T-helper 2 cell treated with Interferon-gamma antibody and Interleukin-4, amounts not matched to agents 5 μg/mL and 100 μg/mL, for 36 hours (primary cell): ENCODE results near the gene RBM34.
"Not testable (repeated sequence)": the region's sequence is repeated elsewhere in the genome, so short reads cannot be mapped to it uniquely, and the experiment has no call there.

Source experiments
- DNase-seq: peaks from one replicate; pipeline ENCODE4 v3.0.0; 2021; ENCODE audit warnings: low spot score
- H3K27ac Mint-ChIP-seq: one replicate; pipeline ENCODE4 v1.8.0; 2021; ENCODE audit warnings: mild to moderate bottlenecking, mixed read lengths
- H3K27me3 Mint-ChIP-seq: one replicate; pipeline ENCODE4 v1.8.0; 2021; ENCODE audit warnings: low read depth, mixed read lengths
- H3K36me3 Mint-ChIP-seq: one replicate; pipeline ENCODE4 v1.8.0; 2021; ENCODE audit warnings: low read depth, mixed read lengths
- H3K4me1 Mint-ChIP-seq: one replicate; pipeline ENCODE4 v1.8.0; 2021; ENCODE audit warnings: low read depth, mixed read lengths
- H3K4me3 Mint-ChIP-seq: one replicate; pipeline ENCODE4 v1.8.0; 2022; ENCODE audit warnings: mild to moderate bottlenecking, moderate library complexity, mixed read lengths
- H3K9me3 Mint-ChIP-seq: one replicate; pipeline ENCODE4 v1.8.0; 2021; ENCODE audit warnings: mixed read lengths

The RBM34 gene

GRCh38 chr1:235160957-235161684, at the start of gene RBM34:
RBM34 (minus strand) TSS chr1:235161250; CDS start chr1:235161226, 24 bp downstream.
- H3K9me3 Mint-ChIP-seq = no peaks in the 10 kb centered on the region
- H3K27me3 Mint-ChIP-seq = no peaks in the 10 kb centered on the region
- peak; percentile 91 for DNase-seq
- H3K4me1 Mint-ChIP-seq = peaks cover 15% of the 10 kb centered on the region
- peak within 1 kb of the TSS; percentile 99 for H3K27ac Mint-ChIP-seq
- peak within 1 kb of the TSS; percentile 96 for H3K4me3 Mint-ChIP-seq
- H3K36me3 Mint-ChIP-seq = peaks cover 22% of the 10 kb centered on the region

GRCh38 chr1:235207209-235207565, 46.1 kb upstream of the RBM34 start:
- Mint-ChIP-seq H3K27ac (peak overlapping the region; percentile 93), H3K4me1 (peaks cover 33% of the 10 kb centered on the region), H3K9me3 (no peaks in the 10 kb centered on the region), H3K27me3 (no peaks in the 10 kb centered on the region), H3K36me3 (peaks cover 27% of the 10 kb centered on the region), H3K4me3 (peak overlapping the region; percentile 74)
- DNase-seq = peak; percentile 55

DNA sequence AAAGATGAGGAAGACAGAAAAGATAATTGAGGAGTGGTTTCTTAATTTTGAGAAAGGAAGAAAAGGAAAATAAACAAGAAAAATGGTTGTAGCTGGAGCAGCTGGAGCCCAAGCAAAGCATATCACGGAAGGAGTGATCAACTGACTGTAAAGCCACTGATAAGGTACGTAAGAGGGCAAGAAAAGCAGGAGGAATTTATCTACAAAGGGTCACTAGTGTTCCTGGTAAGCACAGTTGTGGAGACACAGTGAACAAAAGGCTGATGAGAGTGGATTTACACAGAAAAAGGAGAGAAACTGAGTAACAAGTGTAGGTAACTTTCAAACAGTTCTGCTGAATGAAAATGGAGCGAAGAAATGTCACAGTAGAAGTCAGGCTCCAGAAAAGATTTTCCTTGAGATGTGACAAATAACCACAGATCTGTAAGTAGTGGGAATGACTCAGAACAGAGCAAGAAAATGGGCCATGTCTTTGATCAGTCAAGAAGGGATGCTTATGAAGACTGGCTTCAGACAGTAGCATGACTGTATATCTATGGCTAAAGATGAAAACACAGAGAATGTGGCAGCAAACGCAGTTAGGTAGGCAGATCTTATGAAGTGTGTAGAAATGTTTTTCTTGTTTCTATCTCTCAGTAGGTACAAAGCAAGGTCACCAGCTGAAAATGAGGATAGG, 45.6 kb upstream of the RBM34 start:
- H3K9me3 Mint-ChIP-seq = no peaks in the 10 kb centered on the region
- H3K36me3 Mint-ChIP-seq = peaks cover 22% of the 10 kb centered on the region
- peak overlapping the region; percentile 93 for H3K27ac Mint-ChIP-seq
- peaks cover 29% of the 10 kb centered on the region for H3K4me1 Mint-ChIP-seq
- peak; percentile 48 for DNase-seq
- H3K27me3 Mint-ChIP-seq = no peaks in the 10 kb centered on the region
- peak overlapping the region; percentile 74 for H3K4me3 Mint-ChIP-seq

- H3K9me3 Mint-ChIP-seq = no peaks in the 10 kb centered on the region
- no peak for DNase-seq
- H3K27ac Mint-ChIP-seq = peak overlapping the region; percentile 17
- no peaks in the 10 kb centered on the region for H3K27me3 Mint-ChIP-seq
- peaks cover 27% of the 10 kb centered on the region for H3K4me1 Mint-ChIP-seq
- H3K4me3 Mint-ChIP-seq = peak overlapping the region; percentile 11
- H3K36me3 Mint-ChIP-seq = peaks cover 19% of the 10 kb centered on the region
These were observed 44.6 kb upstream of the RBM34 start for GRCh38 chr1:235205687-235206086.

DNA sequence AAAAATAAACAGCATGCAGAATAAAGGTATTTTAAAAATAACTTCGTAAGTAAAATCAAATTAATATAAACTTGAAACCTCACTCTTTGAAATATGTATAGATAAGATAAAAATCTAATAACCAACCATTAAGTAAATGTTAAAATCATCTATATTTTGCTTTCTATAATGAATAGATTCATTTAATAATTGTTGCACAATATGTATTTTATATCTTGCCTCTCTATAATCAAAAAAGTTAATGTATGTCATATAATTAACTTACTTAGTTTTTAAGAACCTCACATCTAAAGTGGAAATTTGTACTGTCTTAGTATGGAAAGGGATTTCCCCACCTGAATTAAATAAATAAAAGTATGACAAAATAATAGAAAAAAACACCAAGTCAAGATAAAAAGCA, 42.4 kb upstream of the RBM34 start:
- no peak overlapping the region for H3K4me3 Mint-ChIP-seq
- peaks cover 29% of the 10 kb centered on the region for H3K4me1 Mint-ChIP-seq
- peaks cover 19% of the 10 kb centered on the region for H3K36me3 Mint-ChIP-seq
- no peak for DNase-seq
- H3K9me3 Mint-ChIP-seq = no peaks in the 10 kb centered on the region
- H3K27me3 Mint-ChIP-seq = no peaks in the 10 kb centered on the region
- H3K27ac Mint-ChIP-seq = no peak overlapping the region

DNA sequence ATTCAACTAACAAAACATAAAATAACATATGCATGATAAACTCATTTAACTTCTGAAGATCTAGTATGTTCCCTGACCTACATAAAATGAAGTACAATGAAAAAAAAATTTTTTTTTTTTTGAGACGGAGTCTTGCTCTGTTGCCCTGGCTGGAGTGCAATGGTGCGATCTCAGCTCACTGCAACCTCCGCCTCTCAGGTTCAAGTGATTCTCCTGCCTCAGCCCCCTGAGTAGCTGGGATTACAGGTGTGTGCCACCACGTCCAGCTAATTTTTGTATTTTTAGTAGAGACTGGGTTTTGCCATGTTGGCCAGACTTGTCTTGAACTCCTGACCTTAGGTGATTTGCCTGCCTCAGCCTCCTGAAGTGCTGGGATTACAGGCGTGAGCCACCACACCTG, 41.4 kb upstream of the RBM34 start:
- H3K27ac Mint-ChIP-seq, DNase-seq, H3K9me3 Mint-ChIP-seq, H3K27me3 Mint-ChIP-seq, H3K4me3 Mint-ChIP-seq: not testable (repeated sequence)
- H3K4me1 Mint-ChIP-seq = peaks cover 24% of the 10 kb centered on the region
- peaks cover 18% of the 10 kb centered on the region for H3K36me3 Mint-ChIP-seq

DNA sequence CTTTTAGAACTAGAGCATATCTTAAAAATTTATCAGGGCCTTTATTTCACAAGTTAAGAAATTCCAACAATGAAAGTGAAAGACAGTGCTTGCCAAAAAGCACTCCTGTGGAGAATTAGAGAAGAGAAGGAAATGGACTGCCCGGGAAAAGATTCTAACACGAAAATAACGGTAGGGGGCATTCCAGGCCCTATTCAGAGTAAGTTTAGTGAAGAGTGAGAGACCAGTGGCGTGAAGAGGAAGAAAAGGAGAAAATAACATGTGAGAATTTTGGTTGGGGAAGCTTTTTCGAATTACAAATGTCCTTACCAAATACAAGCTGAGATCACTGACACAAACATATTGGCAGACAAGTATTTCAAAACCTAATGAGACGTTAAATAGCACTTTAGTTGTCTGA, 38.4 kb upstream of the RBM34 start:
- Mint-ChIP-seq H3K27me3 (no peaks in the 10 kb centered on the region), H3K36me3 (peaks cover 11% of the 10 kb centered on the region), H3K27ac (no peak overlapping the region), H3K4me1 (peaks cover 8% of the 10 kb centered on the region), H3K4me3 (no peak overlapping the region), H3K9me3 (no peaks in the 10 kb centered on the region)
- DNase-seq = no peak

- peaks cover 38% of the 10 kb centered on the region for H3K36me3 Mint-ChIP-seq
- H3K27me3 Mint-ChIP-seq = no peaks in the 10 kb centered on the region
These were observed 29.4 kb upstream of the RBM34 start for GRCh38 chr1:235190431-235190830.

GRCh38 chr1:235187316-235187715, 26.3 kb upstream of the RBM34 start:
- Mint-ChIP-seq H3K36me3 (peaks cover 27% of the 10 kb centered on the region), H3K4me1 (peaks cover 12% of the 10 kb centered on the region), H3K4me3 (no peak overlapping the region), H3K9me3 (no peaks in the 10 kb centered on the region), H3K27ac (no peak overlapping the region), H3K27me3 (no peaks in the 10 kb centered on the region)
- DNase-seq = no peak

More at GRCh38 chr1:235190431-235190830, 29.4 kb upstream of the RBM34 start:
- no peak overlapping the region for H3K27ac Mint-ChIP-seq
- DNase-seq = no peak
- H3K4me1 Mint-ChIP-seq = peaks cover 8% of the 10 kb centered on the region
- no peaks in the 10 kb centered on the region for H3K9me3 Mint-ChIP-seq
- H3K4me3 Mint-ChIP-seq = no peak overlapping the region

- Mint-ChIP-seq H3K9me3 (no peaks in the 10 kb centered on the region), H3K27ac (no peak overlapping the region), H3K36me3 (peaks cover 38% of the 10 kb centered on the region), H3K27me3 (no peaks in the 10 kb centered on the region), H3K4me3 (no peak overlapping the region), H3K4me1 (peaks cover 15% of the 10 kb centered on the region)
- no peak for DNase-seq
These were observed 20.7 kb upstream of the RBM34 start for GRCh38 chr1:235181561-235182245.

- peaks cover 39% of the 10 kb centered on the region for H3K36me3 Mint-ChIP-seq
- no peak for DNase-seq
- H3K27me3 Mint-ChIP-seq = no peaks in the 10 kb centered on the region
- no peaks in the 10 kb centered on the region for H3K9me3 Mint-ChIP-seq
- H3K4me3 Mint-ChIP-seq = no peak overlapping the region
- no peak overlapping the region for H3K27ac Mint-ChIP-seq
- peaks cover 14% of the 10 kb centered on the region for H3K4me1 Mint-ChIP-seq
These were observed 19.9 kb upstream of the RBM34 start for GRCh38 chr1:235180916-235181460.

- Mint-ChIP-seq H3K4me3 (no peak overlapping the region), H3K27me3 (no peaks in the 10 kb centered on the region), H3K27ac (no peak overlapping the region), H3K4me1 (peaks cover 6% of the 10 kb centered on the region), H3K9me3 (no peaks in the 10 kb centered on the region), H3K36me3 (peaks cover 47% of the 10 kb centered on the region)
- no peak for DNase-seq
These were observed 15.4 kb upstream of the RBM34 start for GRCh38 chr1:235176486-235176885.

DNA sequence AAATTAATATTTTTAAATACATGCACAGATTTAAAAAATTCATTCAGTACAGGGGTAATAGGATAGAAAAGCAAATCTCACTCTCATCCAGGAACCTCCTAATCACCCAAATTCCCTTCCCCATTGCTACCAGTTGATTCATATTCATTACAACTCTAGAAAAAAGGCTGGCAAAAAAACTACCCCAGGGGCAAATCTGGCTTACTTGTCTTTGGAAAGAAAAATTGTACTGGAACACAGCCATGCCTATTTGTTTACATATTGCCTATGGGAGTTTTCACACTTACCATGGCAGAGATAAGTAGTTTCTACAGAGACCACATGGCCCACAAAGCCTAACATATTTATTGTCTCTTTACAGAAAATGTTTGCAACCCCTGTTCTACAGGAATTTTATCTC, 8.9 kb upstream of the RBM34 start:
- Mint-ChIP-seq H3K4me3 (no peak overlapping the region), H3K27ac (no peak overlapping the region), H3K4me1 (no peaks in the 10 kb centered on the region), H3K36me3 (peaks cover 38% of the 10 kb centered on the region), H3K9me3 (no peaks in the 10 kb centered on the region), H3K27me3 (no peaks in the 10 kb centered on the region)
- DNase-seq = no peak

GRCh38 chr1:235168375-235168774, 7.3 kb upstream of the RBM34 start:
- no peaks in the 10 kb centered on the region for H3K9me3 Mint-ChIP-seq
- no peak overlapping the region for H3K4me3 Mint-ChIP-seq
- no peaks in the 10 kb centered on the region for H3K27me3 Mint-ChIP-seq
- no peaks in the 10 kb centered on the region for H3K4me1 Mint-ChIP-seq
- no peak for DNase-seq
- H3K27ac Mint-ChIP-seq = no peak overlapping the region
- peaks cover 38% of the 10 kb centered on the region for H3K36me3 Mint-ChIP-seq
